Nephron progenitor cell (in vitro differentiated cells): ENCODE data around the gene DTYMK.

Experiments
- DNase-seq: peaks from one replicate; pipeline ENCODE4 v3.0.0; 2021
- H3K27ac Mint-ChIP-seq: 2 replicates; pipeline ENCODE4 v1.8.0; 2021; ENCODE audit warnings: mild to moderate bottlenecking, moderate library complexity, mixed read lengths
- H3K27me3 Mint-ChIP-seq: 2 replicates; pipeline ENCODE4 v1.8.0; 2021; ENCODE audit warnings: mild to moderate bottlenecking, low read depth, mixed read lengths; ENCODE audit not compliant: poor library complexity
- H3K36me3 Mint-ChIP-seq: 2 replicates; pipeline ENCODE4 v1.8.0; 2021; ENCODE audit warnings: low read depth, mixed read lengths
- H3K4me1 Mint-ChIP-seq: 2 replicates; pipeline ENCODE4 v1.8.0; 2021; ENCODE audit warnings: mixed read lengths
- H3K4me3 Mint-ChIP-seq: 2 replicates; pipeline ENCODE4 v1.8.0; 2021; ENCODE audit warnings: mild to moderate bottlenecking, moderate library complexity, mixed read lengths
- H3K9me3 Mint-ChIP-seq: 2 replicates; pipeline ENCODE4 v1.8.0; 2021; ENCODE audit warnings: mild to moderate bottlenecking, moderate library complexity, mixed read lengths
- CTCF ChIP-seq: fragments of 200-600 bp; sonication (generic); IDR thresholded peaks from 2 replicates; pipeline ENCODE4 v1.5.0; 2021; ENCODE audit warnings: antibody characterized with exemption

Gene DTYMK

GRCh38 chr2:241637795-241638660, 48.6 kb downstream of the DTYMK start:
- no peaks in the 10 kb centered on the region for H3K27me3 Mint-ChIP-seq
- peaks cover 59% of the 10 kb centered on the region for H3K4me1 Mint-ChIP-seq
- TF ChIP-seq CTCF: no peak
- H3K4me3 Mint-ChIP-seq: peak overlapping the region; percentile 98
- H3K36me3 Mint-ChIP-seq: peaks cover 35% of the 10 kb centered on the region
- peak; percentile 70 for DNase-seq
- peak overlapping the region; percentile 83 for H3K27ac Mint-ChIP-seq
- H3K9me3 Mint-ChIP-seq: no peaks in the 10 kb centered on the region

GRCh38 chr2:241637018-241637794, 49.4 kb downstream of the DTYMK start, which contains the start of the genes ATG4B and THAP4:
TSS of gene ATG4B (plus strand) at chr2:241637693. CDS start at chr2:241637715, 22 bp downstream.
TSS of gene THAP4 (minus strand) at chr2:241637158. CDS start at chr2:241637017, 141 bp downstream.
- peaks cover 59% of the 10 kb centered on the region for H3K4me1 Mint-ChIP-seq
- DNase-seq: peak; percentile 79
- H3K27ac Mint-ChIP-seq: peak within 1 kb of the TSS; percentile 97
- H3K4me3 Mint-ChIP-seq: peak within 1 kb of the TSS; percentile 98
- no peaks in the 10 kb centered on the region for H3K27me3 Mint-ChIP-seq
- TF ChIP-seq CTCF: no peak
- H3K36me3 Mint-ChIP-seq: peaks cover 42% of the 10 kb centered on the region
- no peaks in the 10 kb centered on the region for H3K9me3 Mint-ChIP-seq

GRCh38 chr2:241636182-241637017, 50.2 kb downstream of the DTYMK start:
- Mint-ChIP-seq H3K9me3 (no peaks in the 10 kb centered on the region), H3K27me3 (no peaks in the 10 kb centered on the region), H3K4me1 (peaks cover 51% of the 10 kb centered on the region), H3K27ac (peak overlapping the region; percentile 97), H3K4me3 (peak overlapping the region; percentile 88), H3K36me3 (peaks cover 50% of the 10 kb centered on the region)
- no peak for TF ChIP-seq CTCF
- DNase-seq: peak; percentile 70

- peaks cover 56% of the 10 kb centered on the region for H3K36me3 Mint-ChIP-seq
- no peaks in the 10 kb centered on the region for H3K27me3 Mint-ChIP-seq
- H3K27ac Mint-ChIP-seq: peak overlapping the region; percentile 97
- no peak for TF ChIP-seq CTCF
- no peak for DNase-seq
- peaks cover 44% of the 10 kb centered on the region for H3K4me1 Mint-ChIP-seq
- peak overlapping the region; percentile 88 for H3K4me3 Mint-ChIP-seq
- no peaks in the 10 kb centered on the region for H3K9me3 Mint-ChIP-seq
Measured at GRCh38 chr2:241635756-241636155, 50.9 kb downstream of the DTYMK start.

- no peak overlapping the region for H3K27ac Mint-ChIP-seq
- no peak for DNase-seq
- peaks cover 33% of the 10 kb centered on the region for H3K4me1 Mint-ChIP-seq
- H3K36me3 Mint-ChIP-seq: peaks cover 48% of the 10 kb centered on the region
- no peaks in the 10 kb centered on the region for H3K9me3 Mint-ChIP-seq
- no peak overlapping the region for H3K4me3 Mint-ChIP-seq
- TF ChIP-seq CTCF: no peak
- no peaks in the 10 kb centered on the region for H3K27me3 Mint-ChIP-seq
Measured at GRCh38 chr2:241633561-241633960, 53.1 kb downstream of the DTYMK start.
